Stimulated activated memory B cell treated with anti-CD40 and anti-IgM and Interleukin-4, amounts not matched to agents 10 μg/mL and 1 μg/mL and 100 μg/mL, for 72 hours (primary cell): ENCODE data around the gene PERCC1.

Experiments
- ATAC-seq: fragments of 150-1000 bp; cut with Tn5 transposase; 2 replicates; pipeline ENCODE4 v1.10.0; 2021
- H3K27ac Mint-ChIP-seq: one replicate; pipeline ENCODE4 v1.8.0; 2022; ENCODE audit warnings: mild to moderate bottlenecking, mixed read lengths
- H3K27me3 Mint-ChIP-seq: one replicate; pipeline ENCODE4 v1.8.0; 2022; ENCODE audit warnings: mixed read lengths
- H3K36me3 Mint-ChIP-seq: one replicate; pipeline ENCODE4 v1.8.0; 2022; ENCODE audit warnings: mixed read lengths
- H3K4me1 Mint-ChIP-seq: one replicate; pipeline ENCODE4 v1.8.0; 2022; ENCODE audit warnings: mixed read lengths
- H3K4me3 Mint-ChIP-seq: one replicate; pipeline ENCODE4 v1.8.0; 2022; ENCODE audit warnings: mild to moderate bottlenecking, moderate library complexity, mixed read lengths
- H3K9me3 Mint-ChIP-seq: one replicate; pipeline ENCODE4 v1.8.0; 2022; ENCODE audit warnings: mixed read lengths

Gene PERCC1

DNA sequence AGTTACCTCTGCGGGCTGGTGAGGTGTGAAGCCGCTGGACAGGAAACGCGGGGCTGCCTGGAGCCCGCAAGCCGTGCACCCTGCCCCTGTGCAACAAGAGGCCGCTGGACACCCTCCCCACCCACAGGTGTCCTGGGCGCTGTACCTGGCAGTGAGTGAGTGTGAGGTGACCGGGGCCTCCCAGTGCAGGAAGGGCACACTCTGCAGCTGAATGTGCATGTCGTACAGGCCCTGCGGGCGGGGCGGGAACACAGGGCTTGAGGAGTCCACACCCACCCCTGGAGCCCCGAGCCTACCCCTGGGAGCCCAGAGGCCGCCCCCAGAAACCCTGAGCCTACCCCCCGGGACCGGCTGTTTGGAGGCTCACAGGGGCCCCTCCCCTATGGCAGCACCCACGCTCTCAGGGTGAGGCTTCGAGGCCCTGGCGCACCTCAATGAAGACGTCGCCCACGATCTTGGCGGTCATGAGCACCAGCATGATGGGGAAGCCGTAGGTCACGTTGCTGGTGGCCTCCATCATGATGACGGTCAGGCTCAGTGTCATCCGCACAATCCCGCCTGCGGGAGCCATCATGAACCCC, 17.7 kb downstream of the PERCC1 start:
- no peak for ATAC-seq
- H3K4me3 Mint-ChIP-seq: no peak overlapping the region
- peaks cover 21% of the 10 kb centered on the region for H3K4me1 Mint-ChIP-seq
- no peaks in the 10 kb centered on the region for H3K9me3 Mint-ChIP-seq
- no peak overlapping the region for H3K27ac Mint-ChIP-seq
- peaks cover 38% of the 10 kb centered on the region for H3K36me3 Mint-ChIP-seq
- H3K27me3 Mint-ChIP-seq: no peaks in the 10 kb centered on the region

DNA sequence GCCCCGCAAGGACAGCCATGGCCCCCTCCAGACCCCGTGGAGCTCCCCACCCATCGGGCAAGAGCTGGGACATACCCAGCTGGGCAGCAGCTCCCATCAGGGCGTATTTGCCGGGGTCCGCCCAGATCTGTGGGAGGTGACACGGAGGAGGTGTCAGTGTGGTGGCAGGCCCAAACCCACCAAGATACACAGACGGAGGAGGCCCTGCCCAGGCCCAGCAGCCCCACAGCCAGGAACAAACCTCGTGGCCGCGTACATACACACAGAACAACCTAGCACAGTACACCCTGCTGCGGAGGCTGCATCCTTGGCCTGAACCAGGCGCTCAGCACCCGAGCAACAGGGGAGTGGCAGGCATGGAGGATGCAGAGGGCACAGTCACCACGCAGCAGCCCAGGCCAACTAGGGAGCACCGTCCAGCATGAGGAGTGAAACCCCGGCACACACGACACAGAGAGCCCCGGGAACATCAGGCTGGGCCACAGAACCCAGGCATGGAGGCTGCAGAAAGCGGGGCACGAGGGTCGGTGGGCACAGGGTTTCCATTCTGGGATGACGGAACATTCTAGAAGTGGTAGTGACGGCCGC, 18.4 kb downstream of the PERCC1 start:
- Mint-ChIP-seq H3K36me3 (peaks cover 44% of the 10 kb centered on the region), H3K4me3 (no peak overlapping the region), H3K27ac (no peak overlapping the region), H3K27me3 (no peaks in the 10 kb centered on the region), H3K9me3 (no peaks in the 10 kb centered on the region), H3K4me1 (peaks cover 19% of the 10 kb centered on the region)
- ATAC-seq: no peak

DNA sequence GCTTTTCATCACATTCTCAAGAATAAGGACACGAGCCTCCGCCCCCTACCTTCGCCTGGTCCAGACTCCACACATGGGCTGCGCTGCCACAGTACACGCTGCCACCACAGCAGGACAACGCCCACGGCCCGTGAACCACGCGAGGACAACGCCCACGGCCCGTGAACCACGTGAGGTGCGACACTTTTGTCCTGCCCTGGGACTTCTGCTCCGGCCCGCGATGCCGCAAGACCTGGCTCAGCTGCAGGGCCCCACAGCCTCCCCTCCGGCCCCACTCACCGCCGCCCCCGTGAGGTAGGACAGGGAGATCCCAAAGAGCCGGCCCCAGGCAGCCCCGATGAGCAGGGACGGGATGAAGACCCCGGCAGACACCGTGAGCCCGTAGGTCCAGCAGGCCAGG, 19.3 kb downstream of the PERCC1 start:
- ATAC-seq: no peak
- H3K4me1 Mint-ChIP-seq: peaks cover 10% of the 10 kb centered on the region
- H3K4me3 Mint-ChIP-seq: no peak overlapping the region
- no peak overlapping the region for H3K27ac Mint-ChIP-seq
- H3K27me3 Mint-ChIP-seq: no peaks in the 10 kb centered on the region
- H3K9me3 Mint-ChIP-seq: no peaks in the 10 kb centered on the region
- H3K36me3 Mint-ChIP-seq: peaks cover 50% of the 10 kb centered on the region

DNA sequence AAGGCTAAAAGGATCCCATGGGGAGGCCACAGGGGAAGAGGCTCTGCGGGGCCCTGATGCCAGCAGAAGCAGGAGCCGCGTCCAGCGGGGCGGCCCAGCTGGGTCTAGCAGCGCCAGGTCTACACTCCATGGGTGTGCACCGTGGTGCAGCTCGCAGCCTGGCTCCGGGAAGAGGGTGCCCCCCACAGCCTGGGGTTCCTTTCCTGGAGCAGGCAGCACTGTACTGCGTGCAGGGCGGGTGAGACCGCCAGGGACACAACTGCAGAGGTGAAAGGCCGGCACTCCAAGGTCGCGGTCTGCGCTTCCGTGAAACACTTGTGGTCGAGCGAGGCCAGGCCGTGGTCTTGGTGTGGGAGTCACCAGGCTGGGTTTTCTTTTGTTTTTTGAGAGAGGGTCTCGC, 20.0 kb downstream of the PERCC1 start:
- Mint-ChIP-seq H3K4me3 (no peak overlapping the region), H3K4me1 (peaks cover 5% of the 10 kb centered on the region), H3K27me3 (no peaks in the 10 kb centered on the region), H3K9me3 (no peaks in the 10 kb centered on the region), H3K27ac (no peak overlapping the region), H3K36me3 (peaks cover 51% of the 10 kb centered on the region)
- ATAC-seq: no peak

DNA sequence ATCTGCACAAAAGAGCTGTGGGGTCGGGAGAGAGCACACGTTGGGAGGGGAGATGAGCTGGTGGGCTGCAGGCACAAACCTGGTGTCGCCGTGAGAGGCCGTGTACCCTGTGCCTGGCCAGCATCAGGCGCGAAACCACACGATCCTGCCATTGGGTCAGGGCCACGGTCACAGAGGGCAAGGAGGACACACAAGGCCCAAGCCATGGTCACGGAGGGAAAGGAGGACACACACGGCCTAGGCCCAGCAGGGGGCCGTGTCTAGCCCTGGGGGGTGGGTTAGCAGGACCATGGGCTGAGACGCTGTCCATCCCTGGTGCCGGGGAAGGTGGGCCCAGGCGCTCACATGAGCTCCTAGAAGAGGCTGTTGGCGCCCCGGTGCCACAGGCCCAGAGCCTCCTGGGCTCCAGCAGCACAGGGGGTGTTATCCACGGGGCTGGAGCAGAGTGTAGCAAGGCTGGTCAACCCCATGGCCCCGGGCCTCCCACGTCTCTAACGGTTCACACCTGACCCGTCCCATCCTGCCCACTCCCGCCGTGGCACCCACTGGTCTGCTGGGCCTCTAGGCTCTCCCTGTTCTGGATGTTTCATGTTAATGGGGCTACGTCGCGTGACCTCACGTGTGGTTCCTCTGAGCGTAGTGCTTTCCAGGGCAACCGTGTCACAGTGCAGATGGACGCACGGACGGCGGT, 21.0 kb downstream of the PERCC1 start:
- no peak overlapping the region for H3K4me3 Mint-ChIP-seq
- no peak overlapping the region for H3K27ac Mint-ChIP-seq
- H3K9me3 Mint-ChIP-seq: no peaks in the 10 kb centered on the region
- no peak for ATAC-seq
- H3K36me3 Mint-ChIP-seq: peaks cover 45% of the 10 kb centered on the region
- H3K27me3 Mint-ChIP-seq: no peaks in the 10 kb centered on the region
- H3K4me1 Mint-ChIP-seq: no peaks in the 10 kb centered on the region

DNA sequence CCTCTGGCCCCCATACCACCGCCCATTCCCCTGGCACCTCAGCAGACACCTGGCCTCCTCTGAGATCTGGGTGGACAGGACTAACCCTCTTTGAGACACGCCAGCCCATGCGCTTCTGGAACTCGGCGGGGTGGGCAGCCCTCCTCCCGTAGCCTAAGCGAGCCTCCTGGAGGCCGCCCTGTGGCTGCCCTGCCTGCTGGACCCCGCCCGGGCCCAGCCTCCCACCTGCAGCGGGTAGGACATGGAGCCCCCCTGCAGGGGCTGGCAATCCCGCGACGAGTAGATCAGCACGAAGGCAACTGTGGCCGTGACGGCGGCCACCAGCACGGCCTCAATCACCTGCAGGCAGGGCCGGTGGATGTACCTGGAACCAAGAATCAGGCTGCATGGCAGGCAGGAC, 21.7 kb downstream of the PERCC1 start:
- H3K9me3 Mint-ChIP-seq: no peaks in the 10 kb centered on the region
- H3K27me3 Mint-ChIP-seq: no peaks in the 10 kb centered on the region
- H3K4me1 Mint-ChIP-seq: no peaks in the 10 kb centered on the region
- no peak overlapping the region for H3K4me3 Mint-ChIP-seq
- ATAC-seq: no peak
- H3K36me3 Mint-ChIP-seq: peaks cover 45% of the 10 kb centered on the region
- no peak overlapping the region for H3K27ac Mint-ChIP-seq

DNA sequence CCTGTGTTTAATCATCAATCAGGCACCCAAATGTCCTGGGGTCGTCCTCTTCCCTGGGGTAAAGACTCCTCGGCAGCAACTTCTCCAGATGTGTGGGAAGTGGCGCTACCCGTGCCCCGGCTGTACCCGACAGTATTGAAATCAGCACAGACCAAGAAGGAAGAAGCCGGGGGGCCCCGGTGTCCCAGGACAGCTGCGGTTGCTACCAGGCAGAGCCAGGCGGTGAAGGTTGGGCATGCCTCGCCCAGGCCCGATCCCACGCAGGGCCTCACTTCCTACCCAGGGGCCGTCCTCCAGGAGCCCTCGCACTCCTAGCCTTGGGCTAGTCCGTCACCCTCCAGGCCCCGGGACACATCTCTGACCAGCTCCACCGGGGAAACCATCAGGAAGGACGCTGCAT, 22.4 kb downstream of the PERCC1 start:
- Mint-ChIP-seq H3K27me3 (no peaks in the 10 kb centered on the region), H3K9me3 (no peaks in the 10 kb centered on the region), H3K27ac (no peak overlapping the region), H3K36me3 (peaks cover 39% of the 10 kb centered on the region), H3K4me1 (peaks cover 6% of the 10 kb centered on the region), H3K4me3 (no peak overlapping the region)
- no peak for ATAC-seq

DNA sequence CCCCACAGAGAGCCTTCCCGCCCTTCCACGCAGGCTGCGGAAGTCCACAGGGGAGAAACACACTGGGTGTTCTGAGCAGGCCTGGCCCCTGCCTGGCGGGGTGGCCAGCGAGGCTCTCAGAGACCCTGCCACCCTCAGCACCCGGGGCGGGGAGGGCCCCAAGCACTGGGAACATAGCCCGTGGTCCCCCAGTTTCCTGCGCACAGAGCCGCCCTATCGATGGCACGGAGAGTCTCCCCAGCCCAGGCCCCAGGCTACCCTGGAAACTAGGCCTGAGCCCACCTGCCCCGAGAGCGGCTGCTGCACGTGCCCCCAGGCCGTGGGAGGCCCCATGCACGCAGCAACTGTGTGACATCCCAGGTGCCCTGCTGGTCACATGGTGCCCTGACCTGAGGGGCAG, 23.7 kb downstream of the PERCC1 start:
- no peak overlapping the region for H3K4me3 Mint-ChIP-seq
- H3K9me3 Mint-ChIP-seq: no peaks in the 10 kb centered on the region
- peaks cover 17% of the 10 kb centered on the region for H3K4me1 Mint-ChIP-seq
- H3K27me3 Mint-ChIP-seq: no peaks in the 10 kb centered on the region
- peaks cover 43% of the 10 kb centered on the region for H3K36me3 Mint-ChIP-seq
- no peak for ATAC-seq
- H3K27ac Mint-ChIP-seq: no peak overlapping the region

DNA sequence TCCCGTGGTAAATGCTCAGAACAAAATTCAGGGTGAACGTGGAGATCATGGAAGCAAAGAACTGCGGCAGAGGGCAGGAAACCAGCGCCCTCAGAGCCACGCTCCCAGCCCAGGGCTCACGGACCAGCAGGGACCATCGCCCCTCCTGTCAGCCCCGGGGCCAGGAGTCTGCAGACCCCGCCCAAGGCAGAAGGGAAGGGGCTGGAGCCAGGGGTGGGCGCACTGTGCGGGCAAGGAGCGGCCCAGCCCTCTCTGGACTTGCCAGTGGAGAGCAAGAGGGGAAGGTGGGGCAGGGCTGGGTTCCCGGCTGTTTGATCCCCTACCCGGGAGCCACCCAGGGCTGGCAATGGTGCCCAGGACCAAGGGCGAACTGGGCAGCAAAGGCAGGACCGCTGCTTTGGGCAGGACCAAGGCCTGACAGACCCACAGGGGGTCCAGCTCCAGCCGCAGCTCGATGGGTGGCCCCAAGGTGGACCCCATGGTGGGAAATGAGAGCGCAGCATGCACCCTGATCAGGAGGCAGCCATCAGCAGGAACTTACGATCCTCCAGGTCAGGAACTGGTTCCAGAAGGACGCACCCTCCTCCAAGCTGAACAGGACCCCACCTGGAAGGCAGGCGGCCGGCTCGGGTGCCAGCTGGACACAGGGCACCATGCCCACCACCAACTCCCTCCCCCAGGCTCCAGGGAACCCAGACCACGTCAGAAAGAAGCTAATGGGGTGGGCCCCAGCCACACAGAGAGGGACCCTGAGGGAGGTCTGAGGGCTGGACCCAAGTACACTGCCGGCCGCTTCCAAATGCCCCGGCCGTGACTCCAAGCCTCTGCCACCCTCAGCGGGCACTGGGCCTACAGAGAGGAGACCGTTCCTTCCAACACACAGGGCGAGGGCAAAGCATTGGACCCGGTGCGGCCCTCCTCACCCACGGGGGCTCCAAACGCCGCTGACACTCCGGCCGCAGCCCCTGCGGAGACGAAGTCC, 24.6 kb downstream of the PERCC1 start:
- Mint-ChIP-seq H3K4me3 (no peak overlapping the region), H3K27me3 (no peaks in the 10 kb centered on the region), H3K4me1 (peaks cover 25% of the 10 kb centered on the region), H3K9me3 (no peaks in the 10 kb centered on the region), H3K27ac (no peak overlapping the region), H3K36me3 (peaks cover 43% of the 10 kb centered on the region)
- ATAC-seq: no peak

DNA sequence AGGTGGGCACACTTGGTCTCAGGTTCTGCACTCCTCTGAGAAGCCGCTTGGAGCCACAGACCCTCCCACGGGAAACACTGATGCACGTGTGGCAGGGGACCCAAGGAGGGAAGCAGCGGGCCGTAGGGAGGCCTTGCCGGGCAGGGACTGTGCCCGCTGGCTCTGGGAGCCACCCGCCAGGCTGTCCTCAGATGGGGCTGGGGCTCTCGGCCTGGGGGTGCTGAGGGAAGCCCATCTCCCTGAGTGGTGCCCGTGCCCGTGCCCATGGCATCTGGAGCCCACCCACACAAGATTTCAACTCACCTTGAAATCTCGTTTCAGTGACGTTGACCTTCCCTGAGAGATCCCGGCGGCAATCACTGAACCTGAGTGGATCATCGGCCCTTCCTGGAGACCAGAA, 26.1 kb downstream of the PERCC1 start:
- Mint-ChIP-seq H3K27ac (no peak overlapping the region), H3K4me3 (no peak overlapping the region), H3K4me1 (peaks cover 25% of the 10 kb centered on the region), H3K9me3 (no peaks in the 10 kb centered on the region), H3K27me3 (no peaks in the 10 kb centered on the region), H3K36me3 (peaks cover 44% of the 10 kb centered on the region)
- ATAC-seq: no peak

DNA sequence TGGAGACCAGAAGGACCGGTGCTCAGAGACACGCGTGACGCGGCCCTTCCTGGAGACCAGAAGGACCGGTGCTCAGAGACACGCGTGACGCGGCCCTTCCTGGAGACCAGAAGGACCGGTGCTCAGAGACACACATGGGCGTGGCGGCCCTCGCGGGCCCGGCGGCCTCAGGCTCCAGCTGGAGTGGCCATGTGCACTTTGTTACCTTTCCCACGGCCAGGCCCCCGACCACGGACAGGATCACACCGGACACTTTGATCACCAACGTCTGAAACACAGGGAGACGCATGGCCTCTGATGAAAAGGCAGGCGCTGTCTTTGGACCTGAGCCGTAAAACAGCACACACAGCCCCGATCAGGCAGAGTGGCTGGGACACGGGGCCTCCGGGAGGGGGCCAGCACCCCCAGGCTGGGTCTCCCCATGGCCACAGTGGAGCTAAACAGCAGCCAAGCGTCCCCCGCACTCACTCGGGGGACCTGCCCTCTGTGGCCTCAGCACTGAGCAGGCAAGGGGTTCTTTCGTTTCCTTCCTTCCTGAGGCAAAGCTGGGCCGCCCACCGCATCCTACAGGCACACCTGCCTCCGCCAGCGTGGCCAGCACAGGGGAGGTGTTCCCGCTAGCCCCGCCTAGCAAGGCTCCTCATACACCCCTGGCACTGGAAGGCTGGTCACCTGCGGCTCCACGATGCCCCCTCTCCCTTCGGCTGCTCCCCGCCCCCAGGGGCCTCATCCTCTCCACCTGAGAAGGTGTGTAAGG, 26.8 kb downstream of the PERCC1 start:
- peak overlapping the region; percentile 10 for H3K4me3 Mint-ChIP-seq
- H3K4me1 Mint-ChIP-seq: peaks cover 25% of the 10 kb centered on the region
- H3K9me3 Mint-ChIP-seq: no peaks in the 10 kb centered on the region
- H3K27me3 Mint-ChIP-seq: no peaks in the 10 kb centered on the region
- peaks cover 49% of the 10 kb centered on the region for H3K36me3 Mint-ChIP-seq
- peak overlapping the region; percentile 98 for H3K27ac Mint-ChIP-seq
- ATAC-seq: no peak

DNA sequence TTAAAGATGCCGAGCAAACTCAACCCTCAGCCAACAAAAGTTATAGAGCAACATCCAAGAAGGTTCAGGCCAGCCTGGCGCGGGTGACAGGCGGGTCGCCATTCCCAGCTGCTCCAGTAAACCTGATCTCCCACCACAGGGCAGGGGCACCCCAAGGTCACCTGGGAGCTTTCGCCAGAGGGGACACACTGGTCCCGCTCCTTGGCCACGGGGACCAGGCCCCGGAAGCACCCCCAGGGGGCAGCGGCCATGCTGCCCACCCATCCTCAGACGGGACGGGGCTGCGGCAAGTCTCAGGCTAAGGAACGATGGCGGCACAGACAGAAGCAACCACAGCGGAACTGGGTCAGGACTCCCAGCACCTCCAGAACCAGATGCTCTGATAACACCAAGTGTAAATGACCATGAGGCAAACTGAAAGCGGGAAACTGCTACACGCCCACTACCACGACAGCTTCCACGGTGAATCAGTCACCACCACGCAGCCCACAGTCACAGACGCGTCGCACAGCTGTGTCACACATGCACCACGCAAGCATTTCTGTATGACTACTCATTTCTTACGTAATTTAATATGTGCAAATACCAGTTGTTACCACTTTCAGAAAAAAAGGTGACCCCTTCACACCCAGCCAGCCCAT, 27.6 kb downstream of the PERCC1 start:
- Mint-ChIP-seq H3K4me1 (peaks cover 25% of the 10 kb centered on the region), H3K27ac (peak overlapping the region; percentile 98), H3K36me3 (peaks cover 52% of the 10 kb centered on the region), H3K9me3 (no peaks in the 10 kb centered on the region), H3K27me3 (no peaks in the 10 kb centered on the region), H3K4me3 (peak overlapping the region; percentile 47)
- ATAC-seq: peak; percentile 78

DNA sequence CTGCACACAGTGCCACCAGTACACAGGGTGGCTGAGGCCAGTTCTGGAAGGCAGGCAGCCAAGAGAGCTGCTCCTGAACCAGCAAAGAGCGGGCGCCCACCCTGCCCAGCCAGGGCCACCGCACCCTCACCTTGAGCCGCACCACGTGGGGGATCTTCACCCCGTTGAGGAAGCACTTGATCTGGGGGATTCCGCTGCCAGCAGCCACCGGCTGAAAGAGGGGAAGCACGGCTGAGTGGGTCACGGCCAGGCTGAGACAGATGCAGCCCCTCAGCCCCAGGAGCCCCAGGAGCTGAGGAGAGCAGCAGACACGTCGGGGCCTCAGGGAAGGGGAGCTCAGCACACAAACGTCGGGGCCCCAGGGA, 28.1 kb downstream of the PERCC1 start:
- peak; percentile 92 for ATAC-seq
- Mint-ChIP-seq H3K4me3 (peak overlapping the region; percentile 47), H3K27me3 (no peaks in the 10 kb centered on the region), H3K36me3 (peaks cover 47% of the 10 kb centered on the region), H3K27ac (peak overlapping the region; percentile 98), H3K9me3 (no peaks in the 10 kb centered on the region), H3K4me1 (peaks cover 25% of the 10 kb centered on the region)

DNA sequence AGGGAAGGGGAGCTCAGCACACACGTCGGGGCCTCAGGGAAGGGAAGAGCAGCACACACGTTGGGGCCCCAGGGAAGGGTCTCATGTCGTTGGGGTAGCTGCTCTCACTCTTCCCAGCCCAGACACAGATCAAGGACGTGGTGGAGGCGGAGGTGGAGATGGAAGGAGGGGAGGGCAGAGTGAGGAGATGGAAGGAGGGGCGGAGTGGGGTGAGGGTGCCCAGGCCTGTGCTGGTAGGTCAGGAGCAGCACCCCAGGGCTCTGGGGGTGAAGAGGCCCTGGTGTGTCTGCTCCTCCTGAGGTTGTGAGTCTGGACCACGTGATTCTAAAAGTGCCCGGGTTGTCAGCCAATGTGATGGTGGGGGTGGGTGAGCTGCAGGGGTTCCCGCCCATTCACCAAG, 29.1 kb downstream of the PERCC1 start:
- H3K36me3 Mint-ChIP-seq: peaks cover 44% of the 10 kb centered on the region
- peaks cover 25% of the 10 kb centered on the region for H3K4me1 Mint-ChIP-seq
- no peaks in the 10 kb centered on the region for H3K27me3 Mint-ChIP-seq
- no peak overlapping the region for H3K4me3 Mint-ChIP-seq
- H3K27ac Mint-ChIP-seq: peak overlapping the region; percentile 98
- no peak for ATAC-seq
- no peaks in the 10 kb centered on the region for H3K9me3 Mint-ChIP-seq
